Measurements from ENCODE around the gene CLDN15.

The CLDN15 gene

GRCh38 chr7:101241443-101242349 is 4.1 kb upstream of the CLDN15 start:
- DNase-seq (ENCODE audit: low read depth): no peak
- TF ChIP-seq, protein P1, sequence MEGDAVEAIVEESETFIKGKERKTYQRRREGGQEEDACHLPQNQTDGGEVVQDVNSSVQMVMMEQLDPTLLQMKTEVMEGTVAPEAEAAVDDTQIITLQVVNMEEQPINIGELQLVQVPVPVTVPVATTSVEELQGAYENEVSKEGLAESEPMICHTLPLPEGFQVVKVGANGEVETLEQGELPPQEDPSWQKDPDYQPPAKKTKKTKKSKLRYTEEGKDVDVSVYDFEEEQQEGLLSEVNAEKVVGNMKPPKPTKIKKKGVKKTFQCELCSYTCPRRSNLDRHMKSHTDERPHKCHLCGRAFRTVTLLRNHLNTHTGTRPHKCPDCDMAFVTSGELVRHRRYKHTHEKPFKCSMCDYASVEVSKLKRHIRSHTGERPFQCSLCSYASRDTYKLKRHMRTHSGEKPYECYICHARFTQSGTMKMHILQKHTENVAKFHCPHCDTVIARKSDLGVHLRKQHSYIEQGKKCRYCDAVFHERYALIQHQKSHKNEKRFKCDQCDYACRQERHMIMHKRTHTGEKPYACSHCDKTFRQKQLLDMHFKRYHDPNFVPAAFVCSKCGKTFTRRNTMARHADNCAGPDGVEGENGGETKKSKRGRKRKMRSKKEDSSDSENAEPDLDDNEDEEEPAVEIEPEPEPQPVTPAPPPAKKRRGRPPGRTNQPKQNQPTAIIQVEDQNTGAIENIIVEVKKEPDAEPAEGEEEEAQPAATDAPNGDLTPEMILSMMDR (IDR thresholded peaks at IDR 0.05; ENCODE audit: control insufficient read depth, insufficient read depth, low read depth, low read length, missing control alignments): no peak
- no peak overlapping the region for H3K4me3 ChIP-seq (ENCODE audit: control insufficient read depth, low read depth, low read length)

- TF ChIP-seq, protein P1 (IDR thresholded peaks at IDR 0.05; ENCODE audit: control insufficient read depth, insufficient read depth, low read depth, low read length, missing control alignments): no peak
- H3K4me3 ChIP-seq (ENCODE audit: control insufficient read depth, low read depth, low read length): no peak overlapping the region
- DNase-seq (ENCODE audit: low read depth): no peak
These were observed 3.4 kb upstream of the CLDN15 start for GRCh38 chr7:101241015-101241363.

DNA sequence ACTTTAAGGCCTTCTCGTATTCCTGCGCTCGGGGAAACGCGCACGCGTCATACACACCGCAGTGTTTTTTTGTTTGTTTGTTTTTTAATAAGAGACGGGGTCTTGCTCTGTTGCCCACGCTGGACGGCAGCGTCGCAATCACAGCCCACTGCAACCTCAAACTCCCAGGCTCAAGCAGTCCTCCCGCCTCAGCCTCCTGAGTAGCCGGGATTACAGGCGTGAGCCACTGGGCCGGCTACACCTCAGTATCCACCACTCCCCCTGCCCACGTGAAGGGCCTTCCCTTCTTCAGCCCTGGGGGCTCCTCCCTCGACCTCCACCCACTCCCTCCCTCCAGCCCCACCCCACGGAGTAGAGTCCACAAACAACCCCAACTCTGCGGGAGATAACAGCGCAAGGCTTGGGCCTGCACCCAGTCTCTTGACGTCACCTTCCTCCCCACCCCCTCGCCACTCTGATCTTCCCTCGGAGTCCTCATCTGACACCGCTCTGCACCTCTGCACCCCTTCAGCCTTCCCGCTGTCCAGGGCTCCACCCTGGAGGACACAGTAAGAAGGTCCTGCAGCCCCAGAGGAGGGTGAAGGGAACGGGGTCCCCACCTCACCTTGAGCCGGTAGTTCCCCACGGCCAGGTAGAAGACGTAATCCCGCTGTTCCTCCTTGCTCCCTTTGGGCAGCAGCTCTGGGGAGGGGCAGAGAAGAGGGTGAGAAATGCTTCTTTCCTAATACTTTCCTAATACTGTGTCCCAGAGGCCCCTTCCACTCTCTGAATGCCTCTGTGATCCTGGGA is 2.8 kb upstream of the CLDN15 start:
- DNase-seq (ENCODE audit: low read depth): no peak
- TF ChIP-seq, protein P1 (IDR thresholded peaks at IDR 0.05; ENCODE audit: control insufficient read depth, insufficient read depth, low read depth, low read length, missing control alignments): no peak
- no peak overlapping the region for H3K4me3 ChIP-seq (ENCODE audit: control insufficient read depth, low read depth, low read length)

- TF ChIP-seq, protein P1 (IDR thresholded peaks at IDR 0.05; ENCODE audit: control insufficient read depth, insufficient read depth, low read depth, low read length, missing control alignments): no peak
- H3K4me3 ChIP-seq (ENCODE audit: control insufficient read depth, low read depth, low read length): no peak overlapping the region
- DNase-seq (ENCODE audit: low read depth): no peak
These were observed 2.3 kb upstream of the CLDN15 start for GRCh38 chr7:101239951-101240220.

DNA sequence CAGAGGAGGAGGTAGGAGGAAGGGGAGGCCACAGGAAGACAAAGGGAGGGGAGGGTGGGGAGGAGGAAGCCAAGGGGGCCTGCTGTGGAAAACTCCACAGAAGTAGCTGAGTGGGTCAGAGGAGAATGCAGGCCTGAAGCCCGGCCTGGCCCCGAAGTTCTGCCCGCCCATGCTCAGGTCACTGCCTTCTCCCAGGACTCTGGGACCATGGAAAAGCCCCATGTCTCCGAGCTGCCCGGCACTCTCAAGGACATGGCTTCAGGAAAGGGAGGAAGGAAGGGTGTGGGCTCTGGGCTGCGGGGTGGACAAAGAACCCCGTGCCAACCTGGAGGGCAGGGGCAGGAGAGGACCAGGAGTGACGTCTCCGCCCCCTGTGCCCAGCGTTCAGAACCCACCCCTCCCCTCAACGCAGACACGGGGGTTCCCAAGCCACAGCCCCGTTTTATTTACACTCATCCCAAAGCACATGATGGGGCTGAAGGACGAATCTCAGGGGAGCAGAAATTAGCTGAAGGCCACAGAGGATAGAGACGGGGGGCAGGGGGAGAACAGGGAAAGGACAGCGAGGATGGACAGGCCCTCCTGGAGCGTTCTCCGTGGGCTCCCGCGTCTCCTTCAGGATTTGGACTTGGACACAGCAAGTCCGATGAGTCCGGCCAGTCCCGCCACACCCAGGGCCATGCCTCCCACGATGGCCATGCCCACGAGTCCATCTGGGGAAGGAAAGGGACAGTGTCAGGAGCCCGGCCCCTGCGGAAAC is 1.8 kb upstream of the CLDN15 start:
- H3K4me3 ChIP-seq (ENCODE audit: control insufficient read depth, low read depth, low read length): no peak overlapping the region
- DNase-seq (ENCODE audit: low read depth): no peak
- TF ChIP-seq, protein P1 (IDR thresholded peaks at IDR 0.05; ENCODE audit: control insufficient read depth, insufficient read depth, low read depth, low read length, missing control alignments): no peak

All from AG09309 (cell line).